ENCODE results near the gene C11orf68.

Gene C11orf68

GRCh38 chr11:65891219-65892136 is 27.4 kb downstream of the C11orf68 start:
- Histone ChIP-seq H4K20me1 (ENCODE audit: insufficient read depth, low read length) (no peaks in the 10 kb centered on the region), H3K9me3 (replicated peaks; ENCODE audit: insufficient read depth, low read length) (no peaks in the 10 kb centered on the region), H3K9me2 (replicated peaks; ENCODE audit: insufficient read depth, low read length) (no peaks in the 10 kb centered on the region), H3K9ac (ENCODE audit: low read length) (peak overlapping the region; percentile 88), H3K27me3 (replicated peaks; ENCODE audit: insufficient read depth, low read length) (no peaks in the 10 kb centered on the region; the same call in 1 of the 2 replicates), H2AFZ (ENCODE audit: low read length) (no peak overlapping the region; the same call in 1 of the 2 replicates), H3K27ac (ENCODE audit: low read length) (peak overlapping the region; percentile 81; the same call in 1 of the 2 replicates), H3K79me2 (ENCODE audit: low read length) (peaks cover 28% of the 10 kb centered on the region), H3K4me2 (ENCODE audit: low read depth, low read length) (peak overlapping the region; percentile 97), H3K4me1 (ENCODE audit: low read length) (peaks cover 29% of the 10 kb centered on the region), H3K36me3 (replicated peaks; ENCODE audit: insufficient read depth, low read length) (no peaks in the 10 kb centered on the region), H3K4me3 (ENCODE audit: low read length) (peak overlapping the region; percentile 84), H3F3A (ENCODE audit: insufficient read depth, low read length) (peaks cover 32% of the 10 kb centered on the region)
- no peak for DNase-seq
- peak; percentile 32 for TF ChIP-seq CTCF (IDR thresholded peaks at IDR 0.05; ENCODE audit: low read length)
- no peak for TF ChIP-seq EZH2 (optimal IDR thresholded peaks at IDR 0.05; ENCODE audit: low read depth, low read length)

- Histone ChIP-seq H3F3A (ENCODE audit: insufficient read depth, low read length) (peaks cover 32% of the 10 kb centered on the region), H2AFZ (ENCODE audit: low read length) (peak within 1 kb of the TSS; percentile 69; the same call in 1 of the 2 replicates), H3K27ac (ENCODE audit: low read length) (peak within 1 kb of the TSS; percentile 81), H3K9me3 (replicated peaks; ENCODE audit: insufficient read depth, low read length) (no peaks in the 10 kb centered on the region), H3K4me2 (ENCODE audit: low read depth, low read length) (peak within 1 kb of the TSS; percentile 97), H3K9me2 (replicated peaks; ENCODE audit: insufficient read depth, low read length) (no peaks in the 10 kb centered on the region), H3K36me3 (replicated peaks; ENCODE audit: insufficient read depth, low read length) (no peaks in the 10 kb centered on the region), H3K79me2 (ENCODE audit: low read length) (peaks cover 33% of the 10 kb centered on the region), H4K20me1 (ENCODE audit: insufficient read depth, low read length) (no peaks in the 10 kb centered on the region), H3K27me3 (replicated peaks; ENCODE audit: insufficient read depth, low read length) (no peaks in the 10 kb centered on the region), H3K4me1 (ENCODE audit: low read length) (peaks cover 31% of the 10 kb centered on the region), H3K9ac (ENCODE audit: low read length) (peak within 1 kb of the TSS; percentile 88), H3K4me3 (ENCODE audit: low read length) (peak within 1 kb of the TSS; percentile 98)
- no peak for TF ChIP-seq EZH2 (optimal IDR thresholded peaks at IDR 0.05; ENCODE audit: low read depth, low read length)
- TF ChIP-seq EZH2phosphoT487 (IDR thresholded peaks at IDR 0.05; ENCODE audit: low read length): no peak
- TF ChIP-seq CTCF (IDR thresholded peaks at IDR 0.05; ENCODE audit: low read length): peak; percentile 42
- DNase-seq: peak; percentile 97
These were observed 28.3 kb downstream of the C11orf68 start, which contains the start of gene CCDC85B for GRCh38 chr11:65890324-65891218. TSS of gene CCDC85B (plus strand) at chr11:65890673. CDS start at chr11:65890784, 111 bp downstream.

DNA sequence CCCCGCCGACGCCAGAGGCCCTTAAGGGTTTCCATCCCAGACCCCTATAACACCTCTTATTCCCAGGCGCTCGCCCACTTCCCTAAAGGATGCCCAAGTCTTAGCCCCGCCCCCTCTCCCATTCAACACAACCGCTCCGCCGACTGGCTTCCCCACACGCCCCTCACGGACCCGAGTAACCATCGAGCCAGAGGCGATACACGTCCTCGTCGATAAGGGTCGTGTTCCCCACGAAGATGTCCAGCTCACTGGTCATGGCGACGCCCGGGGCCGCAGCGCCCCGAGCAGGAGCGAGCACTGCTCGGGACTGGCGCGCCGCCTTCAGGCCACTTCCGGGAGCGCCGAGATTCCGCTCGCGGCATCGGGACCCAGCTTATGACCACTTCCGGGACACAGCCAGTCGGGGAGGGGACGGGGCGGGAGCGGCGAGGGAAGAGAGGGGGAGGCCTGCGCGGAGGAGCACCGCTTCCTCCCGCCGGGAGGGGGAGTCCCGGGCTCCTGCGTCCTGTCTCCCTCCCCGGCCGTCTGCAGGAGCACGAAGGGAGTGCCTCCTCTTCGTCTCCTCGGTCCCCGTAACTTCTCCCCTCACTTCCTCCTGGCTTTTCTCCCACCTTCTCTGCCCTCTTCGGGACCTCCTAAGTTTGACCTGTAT is 30.6 kb downstream of the C11orf68 start, which contains the start of gene FIBP:
FIBP (minus strand) TSS at position 309 of the 652 bp plus-strand sequence; CDS start at position 256, 53 bp downstream.
- peak; percentile 97 for DNase-seq
- Histone ChIP-seq H3K4me1 (ENCODE audit: low read length) (peaks cover 34% of the 10 kb centered on the region), H3K9me3 (replicated peaks; ENCODE audit: insufficient read depth, low read length) (no peaks in the 10 kb centered on the region), H4K20me1 (ENCODE audit: insufficient read depth, low read length) (no peaks in the 10 kb centered on the region), H3K27me3 (replicated peaks; ENCODE audit: insufficient read depth, low read length) (no peaks in the 10 kb centered on the region), H3K9ac (ENCODE audit: low read length) (peak within 1 kb of the TSS; percentile 77), H3K4me3 (ENCODE audit: low read length) (peak within 1 kb of the TSS; percentile 98), H3K9me2 (replicated peaks; ENCODE audit: insufficient read depth, low read length) (no peaks in the 10 kb centered on the region), H2AFZ (ENCODE audit: low read length) (peak within 1 kb of the TSS; percentile 96), H3K4me2 (ENCODE audit: low read depth, low read length) (peak within 1 kb of the TSS; percentile 100), H3K36me3 (replicated peaks; ENCODE audit: insufficient read depth, low read length) (peaks cover 8% of the 10 kb centered on the region), H3F3A (ENCODE audit: insufficient read depth, low read length) (peaks cover 23% of the 10 kb centered on the region), H3K27ac (ENCODE audit: low read length) (peak within 1 kb of the TSS; percentile 69), H3K79me2 (ENCODE audit: low read length) (peaks cover 41% of the 10 kb centered on the region)
- TF ChIP-seq CTCF (IDR thresholded peaks at IDR 0.05; ENCODE audit: low read length): peak; percentile 79
- TF ChIP-seq EZH2phosphoT487 (IDR thresholded peaks at IDR 0.05; ENCODE audit: low read length): no peak

Measured in MM.1S (cell line).